CD4-positive, CD25-positive, alpha-beta regulatory T cell (primary cell): ENCODE results near the gene PIK3R5. TPM values are rescaled to one million over a fixed set of nuclear protein-coding genes. Genes with fewer than 3 reads are reported as not detected.

Experiments
- ATAC-seq, 2 donors: fragments of 150-1000 bp; cut with Tn5 transposase; one replicate each; pipeline ENCODE4 v1.10.0; 2021; ENCODE audit warnings: low read depth in 2 of 2, moderate number of reproducible peaks in 2 of 2, moderate library complexity in 1 of 2
- DNase-seq, 3 donors: peaks; one replicate each; pipeline versions ENCODE4 v3.0.0 to v3.0.0-alpha.2; 2012 to 2022; ENCODE audit warnings: mixed read lengths in 1 of 3
- H3K27ac ChIP-seq: one replicate; pipeline ENCODE4 v1.7.0; 2013; ENCODE audit warnings: mild to moderate bottlenecking, low read length; ENCODE audit not compliant: insufficient read depth, poor library complexity, severe bottlenecking
- H3K27me3 ChIP-seq: one replicate; pipeline ENCODE4 v1.7.0; 2013; ENCODE audit warnings: low read length; ENCODE audit not compliant: control insufficient read depth, insufficient read depth
- H3K36me3 ChIP-seq: one replicate; pipeline ENCODE4 v1.7.0; 2013; ENCODE audit warnings: mild to moderate bottlenecking, low read length, moderate library complexity; ENCODE audit not compliant: control insufficient read depth, insufficient read depth
- H3K4me1 ChIP-seq: 2 replicates; pipeline ENCODE4 v1.7.0; 2013; ENCODE audit warnings: mild to moderate bottlenecking, low read length; ENCODE audit not compliant: insufficient read depth, control insufficient read depth, poor library complexity, severe bottlenecking
- H3K4me3 ChIP-seq: one replicate; pipeline ENCODE4 v1.7.0; 2013; ENCODE audit warnings: low read depth, mild to moderate bottlenecking, low read length, moderate library complexity
- H3K9me3 ChIP-seq, 2 experiments: 1 replicate in 1 of 2; 2 replicates in 1 of 2; pipeline ENCODE4 v1.7.0; 2013; ENCODE audit warnings: low read length in 2 of 2, mild to moderate bottlenecking in 1 of 2, moderate library complexity in 1 of 2; ENCODE audit not compliant: control insufficient read depth in 2 of 2
- H3K27ac Mint-ChIP-seq, 3 donors: one replicate each; pipeline ENCODE4 v1.8.0; 2020 to 2022; ENCODE audit warnings: mild to moderate bottlenecking in 3 of 3, mixed read lengths in 3 of 3, moderate library complexity in 2 of 3
- H3K27me3 Mint-ChIP-seq: one replicate; pipeline ENCODE4 v1.8.0; 2022; ENCODE audit warnings: mild to moderate bottlenecking, mixed read lengths
- H3K36me3 Mint-ChIP-seq: one replicate; pipeline ENCODE4 v1.8.0; 2020; ENCODE audit warnings: mixed read lengths
- H3K4me1 Mint-ChIP-seq, 4 donors: one replicate each; pipeline ENCODE4 v1.8.0; 2020 to 2022; ENCODE audit warnings: mixed read lengths in 4 of 4, mild to moderate bottlenecking in 1 of 4
- H3K4me3 Mint-ChIP-seq, 4 donors: one replicate each; pipeline ENCODE4 v1.8.0; 2020 to 2022; ENCODE audit warnings: mild to moderate bottlenecking in 4 of 4, mixed read lengths in 4 of 4, moderate library complexity in 3 of 4
- H3K9me3 Mint-ChIP-seq, 7 donors: one replicate each; pipeline ENCODE4 v1.8.0; 2020 to 2022; ENCODE audit warnings: mixed read lengths in 7 of 7, mild to moderate bottlenecking in 3 of 7, moderate library complexity in 2 of 7
- polyA plus RNA-seq, 4 donors: library from polyadenylated mRNA; unstranded; fragments of 300-500 nt; fragmentation: Illumina TruSeq; gene quantifications; one replicate each; pipeline ENCODE4 v1.2.3, GENCODE V29; 2021
- total RNA-seq: library from RNA; stranded (reverse); gene quantifications from one replicate; pipeline ENCODE4 v1.2.3, GENCODE V29; 2022

The PIK3R5 gene
- total and polyA plus RNA-seq, 5 donors from 2014 or later = 34.8 to 275 (median 37.5) TPM

DNA sequence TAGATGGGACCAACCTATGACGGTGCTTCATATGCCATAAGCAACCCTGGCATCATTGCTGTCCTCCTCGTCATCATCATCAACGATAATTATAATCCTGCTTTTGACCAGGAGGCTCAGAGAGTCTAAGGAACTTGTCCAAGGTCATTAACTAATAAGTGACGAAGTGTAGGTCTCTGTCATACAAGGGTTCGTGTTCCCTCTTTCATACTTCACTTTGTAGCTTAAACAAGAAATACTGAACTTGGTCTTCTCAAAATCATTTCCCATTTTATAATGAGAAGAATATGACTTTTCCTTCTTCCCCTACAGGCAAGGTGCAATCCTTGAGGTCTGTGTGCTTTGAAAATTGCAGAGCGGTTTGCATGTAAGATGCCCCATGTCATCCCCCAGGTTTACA, 66.9 kb downstream of the PIK3R5 start:
- H3K27ac ChIP-seq = peak overlapping the region; percentile 92
- Mint-ChIP-seq H3K27ac (peak overlapping the region; percentile 95 to 98 (median 95)), H3K9me3 (peaks cover 0 to 3% (median 0%) of the 10 kb centered on the region in 7 donors), H3K36me3 (peaks cover 58% of the 10 kb centered on the region), H3K27me3 (no peaks in the 10 kb centered on the region), H3K4me1 (peaks cover 20 to 75% (median 66%) of the 10 kb centered on the region in 4 donors), H3K4me3 (peak overlapping the region; percentile 76 to 85 (median 80))
- H3K36me3 ChIP-seq = peaks cover 60% of the 10 kb centered on the region
- ATAC-seq (no peak), DNase-seq (no peak)
- H3K9me3 ChIP-seq = no peaks in the 10 kb centered on the region
- H3K4me3 ChIP-seq = peak overlapping the region; percentile 54
- no peaks in the 10 kb centered on the region for H3K27me3 ChIP-seq
- peaks cover 71% of the 10 kb centered on the region for H3K4me1 ChIP-seq

DNA sequence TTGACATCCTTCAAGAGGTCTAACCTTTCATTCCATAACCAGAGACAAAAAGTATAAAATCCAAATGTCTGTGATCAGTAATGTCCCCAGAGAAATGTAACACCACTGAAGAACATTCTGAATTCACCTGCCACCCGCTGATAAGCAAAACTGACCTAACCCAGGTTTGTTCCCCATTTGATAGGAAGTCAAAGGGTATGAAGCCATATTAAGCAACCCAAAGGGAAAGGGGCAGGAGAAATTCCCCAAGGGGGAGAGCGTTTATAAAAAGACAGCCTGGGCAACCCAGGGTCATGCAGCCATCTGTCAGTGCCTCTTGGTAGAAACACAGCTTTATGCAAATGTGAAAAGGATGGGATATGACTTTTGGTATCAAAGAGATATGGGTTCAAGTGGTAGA, 67.4 kb downstream of the PIK3R5 start:
- no peak for DNase-seq
- peaks cover 0 to 3% (median 0%) of the 10 kb centered on the region in 7 donors for H3K9me3 Mint-ChIP-seq
- H3K4me3 Mint-ChIP-seq = peak overlapping the region; percentile 39 to 85 (median 63)

DNA sequence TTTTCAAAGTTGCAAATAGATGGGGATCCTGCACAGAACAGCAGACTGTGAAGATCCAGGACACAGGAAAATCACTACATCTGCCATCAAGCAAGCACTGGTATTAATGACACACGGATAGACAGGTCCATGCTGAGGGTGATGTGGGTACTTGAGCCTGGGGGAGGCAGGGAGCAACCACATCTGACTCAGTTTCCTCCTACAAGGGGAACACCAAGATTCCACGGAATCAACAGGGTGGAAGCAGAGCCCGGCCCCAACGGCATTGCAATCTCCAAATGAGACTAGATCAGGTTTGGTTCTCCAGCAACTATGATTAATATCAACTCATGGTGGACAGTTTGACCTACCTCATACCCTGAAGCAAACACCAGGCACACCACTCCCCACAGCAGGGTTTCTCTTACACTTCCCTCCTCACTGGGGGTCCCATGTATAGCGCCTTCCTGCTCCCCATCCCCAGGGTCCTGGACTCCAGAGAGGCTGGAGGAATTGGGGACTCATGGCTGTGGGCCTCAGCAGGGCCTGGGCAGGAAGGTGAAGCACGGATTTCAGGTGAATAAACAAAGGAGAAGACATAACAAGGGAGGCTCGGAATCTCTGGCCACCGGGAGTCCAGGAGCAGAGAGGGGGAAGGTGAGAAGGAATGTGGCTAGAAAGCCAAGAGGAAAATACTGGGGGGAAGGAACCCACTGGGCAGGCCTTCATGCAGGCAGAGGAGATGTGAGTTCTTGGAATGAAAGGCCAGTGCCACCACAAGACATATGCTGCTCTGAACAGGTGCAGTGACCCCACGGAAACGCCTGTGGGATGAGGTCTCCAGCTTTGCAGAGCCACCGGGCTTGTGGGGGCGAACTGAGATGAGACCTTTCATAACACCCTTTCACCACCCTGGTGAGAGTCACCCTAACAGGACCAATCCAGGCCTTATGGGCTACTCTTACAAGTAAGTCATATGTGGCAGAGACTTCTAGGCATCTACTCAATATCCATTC, 68.6 kb downstream of the PIK3R5 start:
- Histone ChIP-seq H3K4me1 (peaks cover 70% of the 10 kb centered on the region), H3K27me3 (no peaks in the 10 kb centered on the region), H3K27ac (no peak overlapping the region), H3K4me3 (no peak overlapping the region), H3K36me3 (peaks cover 67% of the 10 kb centered on the region), H3K9me3 (no peaks in the 10 kb centered on the region)
- peak overlapping the region; percentile 61 to 98 (median 95) for H3K27ac Mint-ChIP-seq
- H3K4me3 Mint-ChIP-seq = peak overlapping the region in 2 of 4 donors; percentile 16 to 23
- H3K36me3 Mint-ChIP-seq = peaks cover 56% of the 10 kb centered on the region
- no peak for DNase-seq
- H3K27me3 Mint-ChIP-seq = no peaks in the 10 kb centered on the region
- peaks cover 0 to 3% (median 0%) of the 10 kb centered on the region in 7 donors for H3K9me3 Mint-ChIP-seq
- no peak for ATAC-seq
- peaks cover 24 to 77% (median 67%) of the 10 kb centered on the region in 4 donors for H3K4me1 Mint-ChIP-seq

More for the DNA sequence above, 67.4 kb downstream of the PIK3R5 start:
- Mint-ChIP-seq H3K4me1 (peaks cover 20 to 75% (median 66%) of the 10 kb centered on the region in 4 donors), H3K36me3 (peaks cover 57% of the 10 kb centered on the region), H3K27ac (peak overlapping the region; percentile 21 to 98 (median 95)), H3K27me3 (no peaks in the 10 kb centered on the region)
- H3K9me3 ChIP-seq = no peaks in the 10 kb centered on the region
- H3K27me3 ChIP-seq = no peaks in the 10 kb centered on the region
- peaks cover 63% of the 10 kb centered on the region for H3K36me3 ChIP-seq
- ATAC-seq = no peak
- peak overlapping the region; percentile 54 for H3K4me3 ChIP-seq
- H3K27ac ChIP-seq = peak overlapping the region; percentile 92
- H3K4me1 ChIP-seq = peaks cover 71% of the 10 kb centered on the region

DNA sequence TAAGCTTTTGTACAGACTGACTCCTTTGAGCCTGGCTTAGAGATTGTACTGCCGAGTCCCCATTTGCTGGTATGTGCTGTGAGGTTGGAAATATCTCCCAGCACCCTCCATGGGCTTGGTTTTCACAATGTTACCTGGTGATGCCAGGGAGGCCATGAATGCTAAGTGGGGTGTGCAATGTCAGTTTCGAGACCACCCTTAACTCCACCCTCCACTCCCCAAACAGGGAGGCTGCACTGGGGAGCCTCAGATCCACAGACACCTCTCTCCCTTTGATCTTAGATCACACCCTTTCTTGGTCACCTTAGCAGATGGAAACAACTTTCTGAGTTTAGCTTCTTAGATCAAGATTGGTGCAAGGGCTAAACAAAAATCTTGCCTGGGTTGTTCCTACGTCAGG, 69.4 kb downstream of the PIK3R5 start:
- Mint-ChIP-seq H3K9me3 (peaks cover 0 to 3% (median 0%) of the 10 kb centered on the region in 7 donors), H3K27me3 (no peaks in the 10 kb centered on the region), H3K4me1 (peaks cover 20 to 70% (median 59%) of the 10 kb centered on the region in 4 donors), H3K4me3 (peak overlapping the region in 1 of 4 donors; percentile 26), H3K36me3 (peaks cover 48% of the 10 kb centered on the region), H3K27ac (peak overlapping the region; percentile 60 to 95 (median 85))
- Histone ChIP-seq H3K36me3 (peaks cover 67% of the 10 kb centered on the region), H3K9me3 (no peaks in the 10 kb centered on the region), H3K27ac (peak overlapping the region; percentile 26), H3K4me3 (no peak overlapping the region), H3K4me1 (peaks cover 62% of the 10 kb centered on the region), H3K27me3 (no peaks in the 10 kb centered on the region)
- no peak for DNase-seq
- ATAC-seq = no peak

DNA sequence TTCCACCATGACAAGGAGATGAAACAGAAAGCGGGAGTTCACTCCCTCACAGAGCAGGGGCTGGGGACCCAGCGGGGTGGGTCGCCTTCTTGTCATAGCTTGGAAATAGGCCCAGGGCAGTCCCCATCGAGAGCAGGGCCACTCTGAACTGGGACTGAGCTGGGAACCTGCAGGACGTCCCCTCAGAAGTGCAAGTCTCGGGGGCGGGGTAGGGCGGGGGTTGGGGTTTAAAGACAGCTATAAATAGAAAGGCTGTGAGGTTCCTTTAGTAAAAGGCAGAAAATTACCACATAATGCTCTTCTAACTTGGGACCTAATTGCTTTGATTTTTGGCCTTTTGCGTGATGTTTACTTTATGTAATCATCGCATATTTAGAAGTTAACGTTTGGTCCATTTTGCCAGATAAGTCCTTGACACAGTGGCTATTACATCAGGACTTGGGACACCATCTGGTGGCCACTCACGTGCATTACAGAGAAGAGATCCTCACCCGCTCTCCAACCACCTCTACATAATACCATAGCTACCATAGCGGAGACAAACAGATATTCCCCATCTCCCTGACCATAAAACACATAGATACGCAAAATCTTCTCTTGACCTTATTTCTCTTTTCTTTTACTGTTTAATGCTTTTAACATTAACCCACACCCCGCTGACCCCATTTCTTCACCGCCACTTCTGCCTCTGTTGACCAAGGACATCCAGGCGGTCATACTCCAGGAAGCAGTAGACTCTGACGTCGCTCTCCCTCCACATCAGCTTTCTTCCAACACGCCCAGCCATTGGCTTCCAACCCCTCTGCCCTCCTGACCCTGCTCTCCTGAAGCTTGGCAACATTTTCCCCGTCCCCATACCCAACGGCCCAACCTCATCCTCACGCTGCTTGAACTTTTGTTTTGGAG, 70.6 kb downstream of the PIK3R5 start:
- Histone ChIP-seq H3K4me3 (no peak overlapping the region), H3K36me3 (peaks cover 70% of the 10 kb centered on the region), H3K9me3 (no peaks in the 10 kb centered on the region), H3K27me3 (no peaks in the 10 kb centered on the region), H3K4me1 (peaks cover 51% of the 10 kb centered on the region), H3K27ac (no peak overlapping the region)
- peaks cover 16 to 59% (median 49%) of the 10 kb centered on the region in 4 donors for H3K4me1 Mint-ChIP-seq
- peak overlapping the region; percentile 8 to 86 (median 74) for H3K27ac Mint-ChIP-seq
- DNase-seq (peak in 2 of 3 donors; percentile 40 to 64), ATAC-seq (no peak)
- H3K4me3 Mint-ChIP-seq = peak overlapping the region in 3 of 4 donors; percentile 15 to 41 (median 20)
- H3K9me3 Mint-ChIP-seq = peaks cover 0 to 3% (median 0%) of the 10 kb centered on the region in 7 donors
- no peaks in the 10 kb centered on the region for H3K27me3 Mint-ChIP-seq
- H3K36me3 Mint-ChIP-seq = peaks cover 40% of the 10 kb centered on the region

DNA sequence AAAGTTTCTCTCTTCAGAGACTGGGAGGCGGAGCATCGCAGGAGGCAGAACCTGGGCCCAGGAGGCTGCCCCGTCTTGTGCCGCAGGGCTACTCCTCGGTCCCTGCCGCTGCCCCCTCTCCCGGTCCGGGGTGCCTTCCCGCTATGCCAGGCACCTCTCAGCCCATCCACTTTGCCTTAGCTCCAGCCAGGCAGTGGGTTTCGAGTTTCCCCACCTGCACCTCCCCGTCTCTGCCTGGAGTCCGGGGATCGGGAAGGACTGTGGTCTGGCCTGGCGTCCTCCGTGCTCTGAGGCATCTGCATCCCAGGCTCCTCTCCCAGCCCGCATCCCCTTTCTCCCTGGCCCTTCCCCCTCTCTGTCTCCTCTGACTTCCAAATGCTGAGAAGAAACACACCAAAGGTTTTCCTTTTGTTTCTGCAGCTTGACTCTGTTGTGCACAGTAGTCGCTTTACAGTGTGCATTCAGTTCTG, 71.3 kb downstream of the PIK3R5 start:
- Histone ChIP-seq H3K4me3 (no peak overlapping the region), H3K27ac (no peak overlapping the region), H3K27me3 (no peaks in the 10 kb centered on the region), H3K4me1 (peaks cover 44% of the 10 kb centered on the region), H3K36me3 (peaks cover 75% of the 10 kb centered on the region), H3K9me3 (no peaks in the 10 kb centered on the region)
- peaks cover 0 to 3% (median 0%) of the 10 kb centered on the region in 7 donors for H3K9me3 Mint-ChIP-seq
- ATAC-seq (no peak), DNase-seq (no peak)
- H3K4me1 Mint-ChIP-seq = peaks cover 16 to 53% (median 44%) of the 10 kb centered on the region in 4 donors
- peaks cover 41% of the 10 kb centered on the region for H3K36me3 Mint-ChIP-seq
- H3K4me3 Mint-ChIP-seq = peak overlapping the region in 1 of 4 donors; percentile 41
- no peaks in the 10 kb centered on the region for H3K27me3 Mint-ChIP-seq
- H3K27ac Mint-ChIP-seq = no peak overlapping the region

DNA sequence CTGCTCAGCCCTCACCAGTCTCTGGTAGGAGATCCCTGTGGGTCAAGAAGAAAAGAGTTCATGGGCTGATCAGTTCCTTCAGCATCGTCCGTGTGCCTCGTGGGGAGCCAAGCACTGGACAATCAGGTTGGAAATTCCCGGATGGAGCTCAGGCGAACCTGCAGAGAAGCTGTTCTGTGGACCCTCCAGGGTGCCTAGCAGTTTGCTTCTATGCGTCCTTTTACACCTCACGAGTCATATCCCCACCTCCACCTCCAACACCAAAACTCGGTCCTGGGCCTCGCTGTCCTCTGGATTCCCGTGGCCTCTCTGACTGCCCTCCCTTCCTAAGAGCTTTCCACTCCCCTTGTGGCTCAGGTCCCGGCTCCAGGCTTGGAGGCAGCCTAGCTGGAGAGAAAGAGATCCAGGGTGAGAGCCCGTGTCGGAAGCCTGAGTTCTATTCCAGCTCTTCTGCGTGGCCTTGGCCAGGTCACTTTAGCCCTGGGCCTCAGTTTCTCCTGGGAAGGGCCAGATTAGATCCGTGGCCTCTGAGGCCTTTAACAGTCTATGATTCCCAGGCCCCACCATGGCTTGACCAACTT, 71.8 kb downstream of the PIK3R5 start:
- H3K4me1 Mint-ChIP-seq = peaks cover 12 to 48% (median 40%) of the 10 kb centered on the region in 4 donors
- no peak for ATAC-seq

More for the DNA sequence above, 71.8 kb downstream of the PIK3R5 start:
- peaks cover 0 to 3% (median 0%) of the 10 kb centered on the region in 7 donors for H3K9me3 Mint-ChIP-seq
- H3K27ac ChIP-seq = no peak overlapping the region
- H3K4me3 Mint-ChIP-seq = no peak overlapping the region
- peaks cover 81% of the 10 kb centered on the region for H3K36me3 ChIP-seq
- peaks cover 38% of the 10 kb centered on the region for H3K4me1 ChIP-seq
- no peak for DNase-seq
- no peaks in the 10 kb centered on the region for H3K9me3 ChIP-seq
- peaks cover 39% of the 10 kb centered on the region for H3K36me3 Mint-ChIP-seq
- H3K4me3 ChIP-seq = no peak overlapping the region
- no peaks in the 10 kb centered on the region for H3K27me3 Mint-ChIP-seq
- no peaks in the 10 kb centered on the region for H3K27me3 ChIP-seq
- H3K27ac Mint-ChIP-seq = no peak overlapping the region
